Lower leg skin (tissue), 3 donors: ENCODE data around the gene HYDIN.

ENCODE experiments used
- CTCF ChIP-seq, 3 donors: fragments of 450-650 bp; IDR thresholded peaks; one replicate each; pipeline ENCODE4 v1.5.1; 2016; ENCODE audit warnings: antibody characterized with exemption in 3 of 3, mild to moderate bottlenecking in 3 of 3, moderate library complexity in 2 of 3
- POLR2A ChIP-seq, 2 donors: fragments of 450-650 bp; IDR thresholded peaks; one replicate each; pipeline ENCODE4 v1.6.1; 2016 to 2017; ENCODE audit warnings: antibody characterized with exemption in 2 of 2, mild to moderate bottlenecking in 1 of 2, moderate library complexity in 1 of 2

GRCh38 chr16:70780546-70780945 lies 450.0 kb downstream of the HYDIN start:
- TF ChIP-seq CTCF (IDR thresholded peaks at IDR 0.05) = no peak
- no peak for TF ChIP-seq POLR2A (IDR thresholded peaks at IDR 0.05)
